Panc1 (cell line): ENCODE data around the gene EMSY. TPM values are rescaled to one million over a fixed set of nuclear protein-coding genes. Genes with fewer than 3 reads are reported as not detected.
"Not testable (repeated sequence)": the region's sequence is repeated elsewhere in the genome, so short reads cannot be mapped to it uniquely, and the experiment has no call there.

Experiments
- ATAC-seq: fragments of 200-7000 bp; cut with Tn5 transposase; 2 replicates; pipeline ENCODE4 v1.9.1; 2020; ENCODE audit warnings: mild to moderate bottlenecking, moderate library complexity
- BruUV-seq: library from RNA; stranded (reverse); fragments of 400-500 nt; replicated peaks from 2 replicates; lab custom pipeline; 2021; lab: Mats Ljungman, UMichigan
- CTCF ChIA-PET: fragments of 300-600 bp; sonication (Branson Sonifier 250); formaldehyde crosslinking; loops from one replicate; lab custom pipeline; 2022; ENCODE audit warnings: antibody characterized with exemption; lab: Charles Lee
- POLR2A ChIA-PET: fragments of 300-600 bp; sonication (Branson Sonifier 250); formaldehyde crosslinking; loops from one replicate; lab custom pipeline; 2022; ENCODE audit warnings: antibody characterized with exemption; lab: Charles Lee
- DNase-seq: peaks from one replicate; pipeline ENCODE4 v3.0.0-alpha.2; 2010; ENCODE audit warnings: low read depth, low spot score
- H3K27ac ChIP-seq: 2 replicates; pipeline ENCODE4 v1.5.1; 2011; ENCODE audit warnings: mild to moderate bottlenecking, low read length, inconsistent platforms
- H3K27me3 ChIP-seq: fragments of 200-500 bp; sonication (Bioruptor generic); 2 replicates; pipeline ENCODE4 v1.6.0; 2014; ENCODE audit warnings: low read length, inconsistent platforms; ENCODE audit not compliant: control insufficient read depth, insufficient read depth
- H3K36me3 ChIP-seq: fragments of 200-500 bp; sonication (Bioruptor generic); 2 replicates; pipeline ENCODE4 v1.5.1; 2014; ENCODE audit warnings: inconsistent platforms, mild to moderate bottlenecking, low read length, moderate library complexity; ENCODE audit not compliant: control insufficient read depth, insufficient read depth
- H3K4me1 ChIP-seq: 2 replicates; pipeline ENCODE4 v1.5.1; 2011; ENCODE audit warnings: inconsistent platforms, mild to moderate bottlenecking, low read length, moderate library complexity; ENCODE audit not compliant: control insufficient read depth, insufficient read depth
- H3K4me3 ChIP-seq, 2 experiments: 2 replicates each; pipeline ENCODE4 v1.5.1; 2011 to 2012; ENCODE audit warnings: low read depth in 2 of 2, low read length in 2 of 2, mild to moderate bottlenecking in 2 of 2, inconsistent platforms in 1 of 2, moderate library complexity in 1 of 2
- H3K9me3 ChIP-seq: fragments of 200-500 bp; sonication (Bioruptor generic); 2 replicates; pipeline ENCODE4 v1.5.1; 2014; ENCODE audit warnings: low read depth, mild to moderate bottlenecking, inconsistent platforms, low read length, moderate library complexity; ENCODE audit not compliant: control insufficient read depth, insufficient read depth
- CTCF ChIP-seq: fragments of 450-650 bp; IDR thresholded peaks from 2 replicates; pipeline ENCODE4 v1.5.1; 2017; ENCODE audit warnings: mild to moderate bottlenecking
- POLR2AphosphoS5 ChIP-seq: IDR thresholded peaks from 2 replicates; pipeline ENCODE4 v1.6.1; 2012; ENCODE audit warnings: mild to moderate bottlenecking, low read depth, low read length, moderate library complexity
- REST ChIP-seq, 2 experiments: IDR thresholded peaks; 2 replicates each; pipeline ENCODE4 v1.6.1; 2011 to 2012; ENCODE audit warnings: low read depth in 2 of 2, control low read depth in 1 of 2, low read length in 1 of 2, mild to moderate bottlenecking in 1 of 2, moderate library complexity in 1 of 2; ENCODE audit not compliant: insufficient read depth in 1 of 2
- SIN3A ChIP-seq: IDR thresholded peaks from 2 replicates; pipeline ENCODE4 v1.6.1; 2012; ENCODE audit warnings: low read depth, mild to moderate bottlenecking, low read length, moderate library complexity, borderline replicate concordance; ENCODE audit not compliant: insufficient read depth
- TCF7L2 ChIP-seq: IDR thresholded peaks from 2 replicates; pipeline ENCODE4 v1.6.1; 2011; ENCODE audit warnings: mild to moderate bottlenecking, low read depth, low read length, inconsistent platforms
- in situ Hi-C: cut with HindIII; loops from 2 replicates; pipeline ENCODE4 v1.10.0; 2016; ENCODE audit warnings: low sequenced_read_pairs, low pct_unique_long_range_greater_than_20kb
- intact Hi-C: fragments of 100-400 bp; cut with micrococcal nuclease; formaldehyde crosslinking; loops from one replicate; pipeline ENCODE4 v1.10.0; 2022; ENCODE audit not compliant: unreplicated experiment
- total RNA-seq: library from RNA; stranded (reverse); gene quantifications from one replicate; pipeline ENCODE4 v1.2.1, GENCODE V29; 2021; ENCODE audit not compliant: unreplicated experiment

Gene EMSY
- total RNA-seq, 1 experiment from 2014 or later: 26.4 TPM

- intact Hi-C loops: no loop called here
- no peak overlapping the region for H3K27ac ChIP-seq
- no peak for DNase-seq
- no peaks in the 10 kb centered on the region for H3K27me3 ChIP-seq
- no peaks in the 10 kb centered on the region for H3K4me1 ChIP-seq
- no peaks in the 10 kb centered on the region for H3K36me3 ChIP-seq
- no TSS peak for BruUV-seq
- H3K9me3 ChIP-seq: no peaks in the 10 kb centered on the region
- POLR2A ChIA-PET: no interaction called here
- in situ Hi-C loops: no loop called here
- no peak for TF ChIP-seq POLR2AphosphoS5
- no peak for TF ChIP-seq CTCF
- H3K4me3 ChIP-seq: no peak overlapping the region
- ATAC-seq: no peak
- CTCF ChIA-PET: no interaction called here
These were observed 147.5 kb downstream of the EMSY start for GRCh38 chr11:76592025-76592914.

- CTCF ChIA-PET: no interaction called here
- intact Hi-C loops: no loop called here
- H3K36me3 ChIP-seq: no peaks in the 10 kb centered on the region
- no peak for ATAC-seq
- H3K4me3 ChIP-seq: no peak overlapping the region
- H3K4me1 ChIP-seq: no peaks in the 10 kb centered on the region
- POLR2A ChIA-PET: no interaction called here
- in situ Hi-C loops: no loop called here
- no peaks in the 10 kb centered on the region for H3K9me3 ChIP-seq
- H3K27me3 ChIP-seq: no peaks in the 10 kb centered on the region
- H3K27ac ChIP-seq: no peak overlapping the region
- no peak for DNase-seq
- no peak for TF ChIP-seq CTCF
- no peak for TF ChIP-seq POLR2AphosphoS5
- no peak for TF ChIP-seq SIN3A
- TF ChIP-seq TCF7L2: no peak
- TF ChIP-seq REST (IDR thresholded peaks at IDR 0.05; ENCODE audit: insufficient read depth in 1 of 2, low read depth in 2 of 2, low read length in 1 of 2): no peak
- no TSS peak for BruUV-seq
These were observed 148.1 kb downstream of the EMSY start for GRCh38 chr11:76592961-76593360.

GRCh38 chr11:76595091-76595490, 150.3 kb downstream of the EMSY start:
- BruUV-seq, DNase-seq, ATAC-seq, H3K36me3 ChIP-seq, CTCF ChIA-PET, H3K4me3 ChIP-seq, in situ Hi-C loops, POLR2A ChIA-PET, H3K4me1 ChIP-seq, H3K27me3 ChIP-seq, H3K9me3 ChIP-seq, intact Hi-C loops, H3K27ac ChIP-seq: not testable (repeated sequence)
